ENCODE measurements around the gene SCO2.
A peak's percentile ranks its signal among the peaks of the same experiment; 100 is the strongest.

GRCh38 chr22:50503475-50504145 lies 21.8 kb downstream of the SCO2 start:
- TF ChIP-seq CTCF (IDR thresholded peaks at IDR 0.05; ENCODE audit: low read length) (0 out of 2 replicates have a peak, but pooled peaks have one; percentile 4), EZH2 (IDR thresholded peaks at IDR 0.05; ENCODE audit: borderline replicate concordance, low read length) (no peak)

All from OCI-LY1 (cell line).